HG02938 (cell line): ENCODE results near the gene SKIC2.

Experiments used
- ATAC-seq: cut with Tn5 transposase; IDR thresholded peaks from one replicate; pipeline ENCODE4 v1.9.1; 2021; ENCODE audit warnings: mild to moderate bottlenecking, moderate library complexity; ENCODE audit not compliant: unreplicated experiment

Gene SKIC2

GRCh38 chr6:31945154-31945506 lies 13.8 kb upstream of the SKIC2 start:
- no peak for ATAC-seq

GRCh38 chr6:31945507-31946369 lies 13.2 kb upstream of the SKIC2 start, which contains the start of gene CFB:
TSS of gene CFB (plus strand) at chr6:31946095. CDS start at chr6:31946222, 127 bp downstream.
- ATAC-seq = no peak

- no peak for ATAC-seq
These were observed 12.5 kb upstream of the SKIC2 start for GRCh38 chr6:31946370-31946885.

- no peak for ATAC-seq
These were observed 11.8 kb upstream of the SKIC2 start for GRCh38 chr6:31947070-31947675.

- no peak for ATAC-seq
These were observed 11.1 kb upstream of the SKIC2 start for GRCh38 chr6:31947864-31948263.

GRCh38 chr6:31948306-31948705 lies 10.7 kb upstream of the SKIC2 start:
- ATAC-seq = no peak

GRCh38 chr6:31948753-31949413 lies 10.1 kb upstream of the SKIC2 start:
- ATAC-seq = no peak

- ATAC-seq = no peak
These were observed 8.9 kb upstream of the SKIC2 start for GRCh38 chr6:31949926-31950548.

GRCh38 chr6:31952140-31952805 lies 6.7 kb upstream of the SKIC2 start:
- no peak for ATAC-seq

GRCh38 chr6:31952890-31953289 lies 6.1 kb upstream of the SKIC2 start:
- no peak for ATAC-seq

- ATAC-seq = no peak
These were observed 4.5 kb upstream of the SKIC2 start for GRCh38 chr6:31954511-31954910.

- ATAC-seq = no peak
These were observed 2.2 kb upstream of the SKIC2 start for GRCh38 chr6:31956796-31957195.

- ATAC-seq = no peak
These were observed 599 bp upstream of the SKIC2 start for GRCh38 chr6:31958412-31958740.

GRCh38 chr6:31961616-31962015 lies 2.6 kb downstream of the SKIC2 start:
- ATAC-seq = no peak

GRCh38 chr6:31963921-31964320 lies 4.9 kb downstream of the SKIC2 start:
- ATAC-seq = no peak

GRCh38 chr6:31965700-31966099 lies 6.7 kb downstream of the SKIC2 start:
- ATAC-seq = no peak

GRCh38 chr6:31966506-31966905 lies 7.5 kb downstream of the SKIC2 start:
- no peak for ATAC-seq

- no peak for ATAC-seq
These were observed 8.3 kb downstream of the SKIC2 start for GRCh38 chr6:31966997-31967925.

- no peak for ATAC-seq
These were observed 8.9 kb downstream of the SKIC2 start for GRCh38 chr6:31967926-31968320.

GRCh38 chr6:31968326-31968725 lies 9.4 kb downstream of the SKIC2 start:
- no peak for ATAC-seq
